Caki2 (cell line): ENCODE results near the gene EMILIN3. TPM values are rescaled to one million over a fixed set of nuclear protein-coding genes. Genes with fewer than 3 reads are reported as not detected.

Experiments
- DNase-seq: peaks from one replicate; pipeline ENCODE4 v3.0.0-alpha.2; 2015; ENCODE audit warnings: low read depth
- in situ Hi-C: cut with HindIII; loops from 2 replicates; pipeline ENCODE4 v1.10.0; 2016; ENCODE audit warnings: low sequenced_read_pairs, low pct_unique_long_range_greater_than_20kb, mixed read lengths
- total RNA-seq: library from RNA; depleted of rRNA; stranded (reverse); fragments of >200 nt; shearing (Covaris generic); gene quantifications from 2 replicates; pipeline ENCODE4 v1.2.3, GENCODE V29; 2014; ENCODE audit warnings: low replicate concordance

The EMILIN3 gene
- total RNA-seq, 1 experiment from 2014 or later = not detected

- no peak for DNase-seq
- in situ Hi-C loops = no loop called here
These were observed 26.5 kb upstream of the EMILIN3 start for GRCh38 chr20:41392871-41393704.

GRCh38 chr20:41392295-41392694 is 25.7 kb upstream of the EMILIN3 start:
- no peak for DNase-seq
- in situ Hi-C loops = no loop called here

GRCh38 chr20:41391587-41392001 is 25.0 kb upstream of the EMILIN3 start:
- in situ Hi-C loops = no loop called here
- peak; percentile 8 for DNase-seq

- in situ Hi-C loops = no loop called here
These were observed 24.3 kb upstream of the EMILIN3 start for GRCh38 chr20:41390889-41391288.

GRCh38 chr20:41387444-41387851 is 20.8 kb upstream of the EMILIN3 start:
- DNase-seq = no peak
- in situ Hi-C loops = no loop called here

More at GRCh38 chr20:41390889-41391288, 24.3 kb upstream of the EMILIN3 start:
- DNase-seq = no peak

GRCh38 chr20:41386502-41387427 is 20.1 kb upstream of the EMILIN3 start:
- DNase-seq = no peak
- in situ Hi-C loops = no loop called here

- in situ Hi-C loops = no loop called here
- no peak for DNase-seq
These were observed 16.2 kb upstream of the EMILIN3 start for GRCh38 chr20:41382791-41383305.

- no peak for DNase-seq
- in situ Hi-C loops = no loop called here
These were observed 14.1 kb upstream of the EMILIN3 start for GRCh38 chr20:41380551-41381193.

GRCh38 chr20:41379551-41379950 is 12.9 kb upstream of the EMILIN3 start:
- no peak for DNase-seq
- in situ Hi-C loops = no loop called here

- in situ Hi-C loops = no loop called here
- DNase-seq = no peak
These were observed 10.7 kb upstream of the EMILIN3 start for GRCh38 chr20:41377275-41377674.

GRCh38 chr20:41376349-41376748 is 9.7 kb upstream of the EMILIN3 start:
- no peak for DNase-seq
- in situ Hi-C loops = no loop called here

GRCh38 chr20:41375846-41376245 is 9.2 kb upstream of the EMILIN3 start:
- DNase-seq = no peak
- in situ Hi-C loops = no loop called here

GRCh38 chr20:41373931-41374920 is 7.6 kb upstream of the EMILIN3 start:
- DNase-seq = no peak
- in situ Hi-C loops = no loop called here

- in situ Hi-C loops = no loop called here
- DNase-seq = no peak
These were observed 6.7 kb upstream of the EMILIN3 start for GRCh38 chr20:41373251-41373783.

- in situ Hi-C loops = no loop called here
These were observed 4.8 kb upstream of the EMILIN3 start for GRCh38 chr20:41371371-41371770.

GRCh38 chr20:41370176-41370575 is 3.6 kb upstream of the EMILIN3 start:
- DNase-seq = no peak
- in situ Hi-C loops = no loop called here

More at GRCh38 chr20:41371371-41371770, 4.8 kb upstream of the EMILIN3 start:
- DNase-seq = no peak

- in situ Hi-C loops = no loop called here
- DNase-seq = no peak
These were observed 3.1 kb upstream of the EMILIN3 start for GRCh38 chr20:41369673-41370072.
